ENCODE data around the gene IGLL5.

GRCh38 chr22:22856885-22857606 is 30.6 kb upstream of the IGLL5 start:
- TF ChIP-seq CTCF (IDR thresholded peaks at IDR 0.05) (no peak), POLR2A (IDR thresholded peaks at IDR 0.05) (no peak)

All from testis (tissue), 2 donors.